Hematopoietic multipotent progenitor cell treated with erythropoietin and hydrocortisone succinate and interleukin-3 and kit ligand, for 8 days (in vitro differentiated cells): Measurements from ENCODE around the gene IFITM10.
A peak's percentile ranks its signal among the peaks of the same experiment; 100 is the strongest.

ENCODE experiments used
- DNase-seq: peaks from one replicate; pipeline ENCODE4 v3.0.0-alpha.2; 2015

IFITM10 gene

DNA sequence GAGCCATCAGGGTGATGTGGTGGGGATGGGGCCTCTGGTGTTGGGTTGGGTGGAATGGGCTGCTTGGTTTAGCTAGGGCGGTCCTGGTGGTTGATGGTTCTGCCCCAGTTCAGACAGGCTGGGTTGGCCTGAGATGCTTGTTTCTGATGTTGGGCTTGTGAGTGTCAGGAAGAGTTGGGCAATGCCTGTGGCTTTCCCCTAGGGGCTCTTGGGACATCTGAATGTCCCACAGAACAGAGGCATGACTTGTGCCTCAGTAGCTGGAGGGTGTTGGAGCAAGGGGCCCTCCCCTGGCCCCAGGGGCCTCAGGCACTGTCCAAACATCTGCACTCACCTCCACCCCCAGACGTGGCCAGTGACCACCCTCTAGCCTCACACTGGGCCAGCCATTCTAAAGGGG lies 27.3 kb upstream of the IFITM10 start:
- no peak for DNase-seq

DNA sequence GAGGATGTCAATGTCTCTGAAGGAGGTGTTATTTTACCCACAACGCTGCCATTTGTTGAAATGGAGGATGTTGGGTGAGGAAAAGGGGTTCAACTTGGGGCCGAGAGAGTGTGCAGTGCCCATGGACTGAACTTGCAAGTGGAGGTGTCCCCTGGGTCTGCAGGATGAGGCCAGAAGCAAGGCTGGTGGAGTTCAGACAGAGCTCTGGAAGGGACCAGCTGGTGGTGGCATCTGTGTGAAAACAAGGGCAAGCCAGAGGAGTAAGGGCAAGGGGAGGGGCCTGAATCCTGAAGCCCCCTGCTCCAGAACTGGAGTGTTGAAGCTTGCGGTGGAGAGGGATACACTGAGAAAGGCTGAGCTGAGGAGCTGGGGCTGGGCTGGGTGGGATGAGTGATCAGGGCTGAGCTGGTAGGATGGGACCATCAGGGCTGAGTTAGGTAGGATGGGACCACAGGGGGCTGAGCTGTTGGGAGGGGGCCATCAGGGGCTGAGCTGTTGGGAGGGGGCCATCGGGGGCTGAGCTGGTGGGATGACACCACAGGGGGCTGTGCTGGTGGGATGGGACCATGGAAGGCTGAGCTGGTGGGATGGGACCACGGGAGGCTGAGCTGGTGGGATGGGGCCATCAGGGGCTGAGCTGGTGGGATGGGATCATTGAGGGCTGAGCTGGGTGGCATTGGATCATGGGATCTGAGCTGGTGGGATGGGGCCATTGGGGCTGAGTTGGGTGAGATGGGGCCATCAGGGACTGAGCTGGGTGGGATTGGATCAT lies 26.7 kb upstream of the IFITM10 start:
- DNase-seq, result no peak

DNA sequence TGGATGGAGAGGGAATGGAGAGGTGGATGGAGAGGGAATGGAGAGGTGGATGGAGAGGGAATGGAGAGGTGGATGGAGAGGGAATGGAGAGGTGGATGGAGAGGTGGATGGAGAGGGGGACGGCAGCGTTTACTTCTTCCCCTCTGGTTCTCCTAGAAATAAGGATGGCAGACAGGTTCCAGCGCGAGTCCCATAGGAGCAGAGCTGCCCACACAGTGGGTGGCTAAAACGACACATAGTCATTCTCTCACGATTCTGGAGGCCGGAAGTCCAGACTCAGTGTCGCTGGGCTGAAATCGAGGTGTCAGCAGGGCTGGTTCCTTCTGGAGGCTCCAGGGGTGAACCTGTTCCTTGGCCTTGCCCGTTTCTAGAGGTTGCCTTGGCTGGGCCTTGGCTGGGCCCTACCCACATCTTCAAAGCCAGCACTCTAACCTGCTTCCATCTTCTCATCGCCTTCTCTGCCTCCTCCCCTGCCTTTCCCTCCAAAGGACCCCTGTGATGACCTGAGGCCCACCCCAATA lies 26.0 kb upstream of the IFITM10 start:
- DNase-seq, result no peak

DNA sequence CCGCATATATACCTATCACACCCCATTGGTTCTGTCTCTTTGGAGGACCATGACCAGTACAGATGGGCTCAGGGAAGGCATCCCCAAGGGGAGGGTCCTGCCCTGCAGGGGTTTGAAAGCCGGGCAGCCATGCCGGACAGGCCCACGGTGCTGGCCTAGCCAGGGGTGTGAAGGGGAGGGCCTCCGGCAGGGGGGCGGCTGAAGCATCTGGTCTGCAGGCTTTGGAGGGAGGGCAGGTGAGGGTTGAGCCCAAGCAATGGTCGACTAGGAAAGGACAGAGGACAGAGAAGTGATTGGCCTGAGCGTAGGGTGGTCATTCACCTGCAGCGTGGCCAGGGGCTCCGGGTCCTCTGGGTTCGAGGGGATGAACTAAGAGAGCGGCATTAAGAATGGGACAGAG lies 24.5 kb upstream of the IFITM10 start:
- DNase-seq, result no peak

DNA sequence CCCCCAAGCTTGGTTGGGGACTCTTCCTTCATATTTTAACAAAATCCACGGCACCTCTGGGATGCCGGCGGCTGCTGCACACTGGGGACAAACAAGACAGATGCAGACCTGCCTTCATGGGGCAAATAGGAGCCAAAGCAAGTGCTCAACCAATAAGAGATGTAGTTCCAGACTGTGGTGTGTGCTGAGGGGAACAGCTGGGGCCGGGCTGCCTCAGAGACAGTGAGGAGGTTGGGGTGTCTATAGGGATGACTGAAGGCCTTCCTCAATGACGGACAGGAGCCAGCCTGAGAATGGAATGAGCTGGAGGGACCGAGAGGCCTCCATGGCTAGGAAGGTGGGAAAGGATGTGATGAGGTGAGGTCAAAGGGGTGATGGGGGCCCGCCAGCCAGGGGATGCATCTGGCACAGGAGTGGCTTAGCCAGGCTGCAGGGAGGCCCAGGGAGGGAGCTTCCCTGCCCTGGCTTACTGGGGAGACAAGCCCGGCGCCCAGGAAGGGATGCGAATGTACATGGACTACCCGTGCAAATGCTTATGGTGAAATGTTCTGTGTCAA lies 23.7 kb upstream of the IFITM10 start:
- no peak for DNase-seq

DNA sequence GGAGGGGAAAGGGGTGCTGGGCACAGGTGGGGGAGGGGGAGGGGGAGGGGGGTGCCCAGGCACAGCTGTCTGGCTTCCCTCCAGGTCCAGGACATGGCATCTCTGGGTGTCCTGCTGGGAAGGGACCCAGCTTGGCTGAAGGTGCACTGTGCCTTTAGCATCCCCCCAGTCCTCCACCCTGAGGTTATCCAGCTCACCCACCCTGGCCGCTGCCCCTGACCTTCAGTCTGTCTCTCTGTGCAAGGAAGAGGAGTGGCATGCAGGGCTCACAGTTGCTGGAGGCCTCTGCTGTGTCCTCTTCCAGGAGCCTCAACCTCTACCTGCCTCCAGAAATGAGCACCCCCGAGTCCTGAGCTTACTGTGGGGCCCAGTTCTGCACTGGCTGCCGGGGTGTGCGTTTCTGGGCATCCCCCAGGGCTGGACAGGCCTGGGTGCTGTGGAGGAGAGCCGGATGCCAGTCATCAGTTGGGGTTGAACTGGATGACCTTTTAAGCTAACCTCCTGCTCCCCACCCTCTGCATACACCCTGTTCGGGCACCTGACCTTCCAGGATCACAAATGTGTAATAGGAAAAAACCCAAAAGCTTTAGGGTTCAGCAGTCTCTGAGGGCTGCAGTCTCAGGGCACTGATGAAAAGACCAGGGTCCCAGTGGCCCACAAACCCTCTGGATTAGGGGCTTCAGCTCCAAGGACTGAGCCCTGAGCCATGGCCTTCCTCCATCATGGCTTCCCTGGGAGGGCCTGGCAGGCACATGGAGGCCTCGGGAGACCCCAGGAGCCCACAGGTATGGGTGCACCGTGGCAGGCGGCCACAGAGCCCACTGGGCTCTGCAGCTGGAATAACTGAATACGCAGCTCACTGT lies 23.0 kb upstream of the IFITM10 start:
- no peak for DNase-seq

DNA sequence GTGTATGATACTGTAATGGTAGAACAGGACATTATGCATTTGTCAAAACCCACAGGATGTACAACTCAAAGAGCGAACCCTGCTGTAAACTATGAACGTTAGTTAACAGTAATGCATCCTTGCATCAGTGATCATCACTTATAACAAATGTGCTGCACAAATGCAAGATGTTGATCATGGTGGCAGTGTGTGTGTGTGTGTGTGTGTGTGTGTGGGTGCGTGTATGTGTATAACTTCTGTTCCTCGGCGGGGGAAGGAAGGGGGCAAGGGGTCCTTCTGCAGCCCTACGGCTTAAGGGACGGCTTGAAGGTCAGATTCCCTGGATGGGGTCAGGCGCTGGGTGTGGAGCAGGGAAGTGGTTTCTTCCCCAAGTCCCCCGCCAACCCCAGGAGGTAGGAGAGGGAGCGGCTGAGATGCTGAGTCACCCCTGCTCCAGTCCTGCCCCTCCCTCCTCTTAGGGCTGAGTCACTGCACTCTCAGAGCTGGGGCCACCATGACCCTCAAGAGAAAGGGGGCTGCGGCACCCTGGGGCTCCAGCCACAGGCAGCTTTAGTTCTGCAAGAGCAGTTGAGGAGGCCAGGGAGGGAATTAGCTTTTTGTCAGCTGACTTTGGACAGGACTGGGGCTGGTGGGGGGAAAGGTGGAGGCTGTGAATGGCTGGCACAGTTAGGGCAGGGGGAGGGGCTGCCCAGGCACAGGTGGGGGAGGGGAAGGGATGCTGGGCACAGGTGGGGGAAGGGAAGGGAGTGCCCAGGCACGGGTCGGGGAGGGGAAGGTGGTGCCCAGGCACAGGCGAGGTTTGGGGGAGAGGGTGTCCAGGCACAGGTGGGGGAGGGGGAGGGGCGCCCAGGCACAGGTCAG lies 22.1 kb upstream of the IFITM10 start:
- DNase-seq, result peak; percentile 87

DNA sequence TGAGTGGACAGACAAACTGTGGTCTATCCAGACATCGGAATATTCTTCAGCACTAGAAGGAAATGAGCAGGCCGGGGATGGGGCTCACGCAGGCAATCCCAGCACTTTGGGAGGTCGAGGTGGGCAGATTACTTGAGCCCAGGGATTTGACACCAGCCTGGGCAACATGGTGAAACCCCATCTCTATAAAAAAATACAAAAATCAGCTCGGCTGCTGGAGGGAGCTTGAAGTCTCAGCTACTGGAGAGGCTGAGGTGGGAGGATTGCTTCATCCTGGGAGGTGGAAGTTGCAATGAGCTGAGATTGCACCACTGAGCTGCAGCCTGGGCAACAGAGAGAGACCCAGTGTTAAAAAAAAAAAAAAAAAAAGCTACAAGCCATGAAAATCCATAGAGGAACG lies 21.3 kb upstream of the IFITM10 start:
- no peak for DNase-seq

DNA sequence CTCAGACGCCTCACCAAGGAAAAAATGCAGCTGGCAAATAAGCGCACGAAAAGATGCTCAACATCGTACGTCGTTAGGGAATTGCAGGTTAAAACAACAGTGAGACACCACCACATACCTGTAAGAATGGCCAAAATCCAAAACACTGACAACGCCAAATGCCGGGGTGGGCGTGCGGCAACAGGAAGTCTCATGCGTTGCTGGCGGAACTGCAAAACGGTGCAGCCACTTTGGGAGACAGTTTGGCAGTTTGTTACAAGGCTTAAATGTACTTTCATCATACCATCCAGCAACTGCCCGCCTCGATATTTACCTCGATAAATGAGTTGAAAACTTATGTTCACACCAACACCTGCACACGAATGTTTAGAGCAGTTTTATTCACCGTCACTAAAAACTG lies 20.9 kb upstream of the IFITM10 start:
- DNase-seq, result no peak

DNA sequence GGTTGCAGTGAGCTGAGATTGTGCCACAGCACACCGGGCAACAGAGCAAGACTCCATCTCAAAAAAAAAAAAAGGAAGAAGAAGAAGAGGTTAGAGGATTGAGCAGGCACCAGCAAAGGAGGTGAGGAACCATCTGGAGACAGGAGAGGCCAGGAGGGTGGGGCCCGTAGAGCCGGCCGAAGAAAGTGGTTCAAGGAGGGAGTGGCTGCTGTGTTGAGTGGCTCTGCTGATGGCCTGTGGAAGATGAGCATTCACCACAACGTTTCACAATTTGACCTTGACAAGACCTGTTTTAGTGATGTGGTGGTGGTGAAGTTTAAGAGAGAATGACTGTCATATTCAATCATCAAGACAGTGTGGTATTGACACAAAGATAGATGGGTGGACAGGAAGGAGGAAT lies 20.1 kb upstream of the IFITM10 start:
- no peak for DNase-seq

DNA sequence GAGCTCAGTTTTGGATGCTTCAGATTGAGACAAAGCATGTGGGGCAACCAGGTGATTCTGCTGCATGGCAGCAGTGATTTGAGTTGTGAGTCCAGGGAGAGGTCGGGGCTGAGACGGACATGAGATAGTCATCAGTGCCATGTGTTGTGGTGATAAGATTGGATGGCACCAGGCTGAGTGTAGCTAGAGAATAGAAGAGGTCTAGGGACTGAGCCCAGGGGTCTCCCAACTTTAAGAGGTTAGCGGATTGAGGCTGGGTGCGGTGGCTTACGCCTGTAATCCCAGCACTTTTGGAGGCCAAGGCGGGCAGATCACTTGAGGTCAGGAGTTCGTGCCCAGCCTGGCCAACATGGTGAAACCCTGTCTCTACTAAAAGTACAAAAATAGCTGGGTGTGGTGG lies 19.7 kb upstream of the IFITM10 start:
- no peak for DNase-seq

DNA sequence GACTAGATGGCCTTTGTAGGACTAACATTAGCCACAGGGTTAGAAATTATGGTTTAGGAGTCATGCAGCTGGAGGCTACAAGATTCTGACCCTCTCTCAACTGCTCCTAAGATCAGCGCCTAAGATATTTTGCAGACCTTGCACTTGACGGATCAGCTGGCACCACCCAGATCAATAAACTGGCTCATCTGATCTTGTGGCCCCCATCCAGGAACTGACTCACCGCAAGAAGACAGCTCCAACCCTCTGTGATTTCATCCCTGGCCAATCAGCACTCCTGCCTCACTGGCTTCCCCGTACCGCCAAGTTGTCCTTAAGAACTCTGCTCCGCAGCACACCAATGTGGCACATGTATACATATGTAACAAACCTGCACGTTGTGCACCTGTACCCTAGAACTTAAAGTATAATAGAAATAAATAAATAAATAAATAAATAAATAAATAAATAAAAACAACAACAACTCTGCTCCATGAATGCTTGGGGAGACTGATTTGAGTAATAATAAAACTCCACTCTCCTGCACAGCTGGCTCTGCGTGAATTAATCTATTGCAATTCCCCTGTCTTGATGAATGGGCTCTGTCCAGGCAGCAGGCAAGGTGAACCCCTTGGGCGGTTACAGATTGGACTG lies 19.0 kb upstream of the IFITM10 start:
- DNase-seq, result peak; percentile 33

DNA sequence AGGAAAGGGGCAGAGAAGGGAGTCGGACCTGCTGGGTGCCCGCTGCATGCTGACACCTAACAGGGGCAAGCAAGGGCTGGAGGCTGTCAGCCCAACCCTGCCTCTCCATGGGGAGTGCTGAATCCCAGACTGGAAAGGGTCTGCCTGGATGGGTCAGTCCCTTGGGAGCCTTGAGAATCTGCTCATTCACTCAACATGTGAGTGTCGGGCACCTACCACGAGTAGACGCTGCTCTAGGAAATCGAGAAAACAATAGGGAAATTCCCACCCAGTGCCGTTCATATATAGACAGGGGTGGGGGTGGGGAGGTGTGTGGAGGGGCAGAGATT lies 17.7 kb upstream of the IFITM10 start:
- DNase-seq, result no peak

DNA sequence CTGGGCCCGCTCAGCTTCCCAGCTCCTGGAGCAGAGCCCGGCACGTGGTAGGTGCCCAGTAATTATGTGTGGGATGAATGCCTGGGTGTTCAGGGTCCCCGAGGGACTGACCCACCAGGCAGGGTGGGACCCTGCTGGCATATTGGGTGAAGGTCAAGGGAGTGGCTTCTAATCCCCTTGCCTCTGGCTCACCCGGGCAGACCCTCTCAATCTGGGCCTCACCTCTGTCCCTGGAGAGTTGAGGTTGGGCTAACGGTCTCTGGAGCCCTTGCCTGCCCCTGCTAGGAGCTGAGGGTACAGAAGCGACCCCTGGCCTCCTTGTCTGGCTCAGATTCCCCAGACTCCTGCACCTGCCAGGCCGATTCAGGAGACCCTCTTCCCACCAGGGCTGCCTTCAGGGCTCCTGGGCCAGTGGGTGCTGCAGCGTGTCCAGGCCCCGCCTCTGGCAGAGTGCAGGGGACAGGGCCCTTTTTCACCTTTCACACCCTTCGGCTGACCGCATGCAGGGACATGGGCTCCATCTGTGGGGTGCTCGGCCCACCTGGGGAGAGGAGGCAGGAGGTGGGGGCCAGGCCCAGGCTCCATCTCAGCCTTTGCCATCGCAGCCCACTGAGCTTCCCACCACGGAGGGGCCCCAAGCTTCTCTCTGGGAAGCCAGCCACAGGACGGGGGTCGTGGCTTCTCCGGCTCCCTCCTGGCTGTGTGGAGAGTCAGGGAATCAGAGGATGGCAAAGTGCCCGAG lies 17.2 kb upstream of the IFITM10 start:
- no peak for DNase-seq

DNA sequence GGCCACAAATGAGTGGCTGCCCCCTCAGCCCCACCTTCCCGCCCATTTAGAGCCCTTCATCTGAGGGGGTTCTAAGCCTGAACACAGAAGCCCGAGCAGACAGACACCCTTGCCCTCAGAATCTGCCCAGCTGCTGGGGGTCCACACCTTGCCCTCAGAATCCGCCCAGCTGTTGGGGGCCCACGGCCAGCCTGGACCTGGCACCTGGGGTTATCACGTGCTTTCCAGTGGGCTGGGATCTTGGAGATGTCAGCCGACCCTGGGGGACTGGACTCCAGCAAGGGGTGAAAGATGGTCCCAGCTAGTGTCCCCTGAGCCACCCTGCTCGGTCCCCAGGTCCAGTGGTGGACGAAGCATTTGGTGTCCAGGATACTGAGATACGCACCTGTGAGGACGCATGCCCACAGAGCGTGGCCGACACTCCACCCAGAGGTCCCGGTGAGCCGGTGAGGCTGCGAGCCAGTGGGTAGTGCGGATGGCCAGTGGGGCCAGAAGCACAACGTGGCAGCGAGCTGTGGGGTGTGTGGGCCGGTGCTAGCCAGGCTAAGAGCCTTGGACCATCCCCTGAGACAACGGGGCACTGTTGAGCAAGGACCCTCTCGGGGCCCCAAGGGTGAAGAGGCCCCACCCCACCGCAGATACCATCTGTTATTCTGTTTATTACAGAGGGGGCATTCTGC lies 16.5 kb upstream of the IFITM10 start:
- DNase-seq, result no peak

DNA sequence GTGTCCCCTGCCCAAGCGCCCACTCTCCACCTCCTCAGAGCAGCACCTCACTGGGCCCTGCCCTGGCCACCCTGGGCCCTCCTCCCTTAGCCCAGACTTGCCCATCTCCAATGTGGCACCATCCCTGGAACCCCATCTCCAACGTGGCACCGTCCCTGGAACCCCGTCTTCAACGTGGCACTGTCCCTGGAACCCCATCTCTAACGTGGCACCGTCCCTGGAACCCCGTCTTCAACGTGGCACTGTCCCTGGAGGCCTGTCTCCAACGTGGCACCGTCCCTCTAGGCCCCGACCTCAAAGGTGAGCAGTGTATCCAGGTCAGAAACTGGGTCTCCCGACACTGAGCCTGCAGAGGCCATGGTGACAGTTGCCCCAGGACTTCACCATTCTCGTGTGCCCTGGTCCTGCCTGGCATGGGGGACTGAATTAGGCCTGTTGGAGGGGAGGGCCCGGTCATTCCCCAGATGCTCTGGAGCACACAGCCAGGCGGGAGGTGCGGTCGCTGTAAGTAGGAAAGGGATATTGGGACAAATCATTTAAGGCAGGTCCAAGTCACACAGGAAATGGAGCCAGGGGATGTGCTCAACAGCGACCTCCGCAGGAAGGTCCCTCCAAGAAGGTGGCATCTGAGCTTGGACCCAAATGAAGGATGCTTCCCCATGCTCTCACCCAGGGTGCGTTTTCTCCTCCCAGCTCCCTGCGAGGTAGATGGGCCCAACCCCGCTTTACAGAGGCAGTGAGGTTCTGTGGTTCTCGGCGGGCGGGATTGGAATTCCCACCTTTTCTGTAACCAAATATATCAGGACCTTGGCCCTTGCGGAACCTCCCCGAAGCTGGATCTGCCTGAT lies 15.7 kb upstream of the IFITM10 start:
- DNase-seq, result peak; percentile 28

DNA sequence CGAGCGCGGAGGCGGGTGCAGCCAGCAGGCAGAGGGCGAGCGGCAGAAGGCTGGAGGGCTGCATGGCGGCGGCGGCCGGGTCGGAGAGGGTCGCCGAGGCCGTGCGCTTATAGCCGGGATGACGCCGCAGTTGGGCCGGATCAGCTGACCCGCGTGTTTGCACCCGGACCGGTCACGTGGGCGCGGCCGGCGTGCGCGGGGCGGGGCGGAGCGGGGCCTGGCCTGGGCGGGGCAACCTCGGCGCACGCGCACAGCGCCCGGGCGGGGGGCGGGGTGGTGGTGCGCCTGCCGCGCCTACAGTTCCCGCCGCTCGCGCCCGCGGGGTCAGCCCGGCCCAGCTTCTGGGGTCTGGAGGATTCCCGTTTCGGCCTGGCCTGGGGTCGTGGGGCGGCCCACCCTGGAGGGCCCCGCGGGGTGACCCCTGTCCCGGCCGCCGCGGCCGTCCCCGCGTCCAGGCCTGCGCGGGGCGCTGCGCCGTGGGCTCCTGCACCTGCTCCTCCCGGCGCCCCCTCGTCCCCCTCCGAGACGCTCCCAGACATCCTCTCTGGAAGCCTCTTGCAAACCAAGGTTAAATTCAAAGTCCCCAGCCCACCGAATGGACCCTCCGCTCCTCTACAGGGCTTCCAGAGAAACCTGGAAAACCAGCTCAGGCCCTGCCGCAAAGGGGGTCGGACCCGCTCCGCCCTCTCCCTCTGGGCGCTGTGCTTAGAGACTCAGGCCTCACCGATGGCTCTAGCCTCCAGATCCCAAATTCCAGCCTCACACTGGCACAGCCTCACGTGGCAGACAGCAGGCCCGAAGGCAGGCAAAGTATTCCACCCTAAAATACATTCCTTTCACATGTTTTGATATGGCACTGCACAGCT lies 13.6 kb upstream of the IFITM10 start, which contains the start of gene CTSD:
Gene CTSD (minus strand): TSS at position 132 of the 866 bp plus-strand sequence. CDS start 68 bp downstream, at position 64.
- peak; percentile 78 for DNase-seq

DNA sequence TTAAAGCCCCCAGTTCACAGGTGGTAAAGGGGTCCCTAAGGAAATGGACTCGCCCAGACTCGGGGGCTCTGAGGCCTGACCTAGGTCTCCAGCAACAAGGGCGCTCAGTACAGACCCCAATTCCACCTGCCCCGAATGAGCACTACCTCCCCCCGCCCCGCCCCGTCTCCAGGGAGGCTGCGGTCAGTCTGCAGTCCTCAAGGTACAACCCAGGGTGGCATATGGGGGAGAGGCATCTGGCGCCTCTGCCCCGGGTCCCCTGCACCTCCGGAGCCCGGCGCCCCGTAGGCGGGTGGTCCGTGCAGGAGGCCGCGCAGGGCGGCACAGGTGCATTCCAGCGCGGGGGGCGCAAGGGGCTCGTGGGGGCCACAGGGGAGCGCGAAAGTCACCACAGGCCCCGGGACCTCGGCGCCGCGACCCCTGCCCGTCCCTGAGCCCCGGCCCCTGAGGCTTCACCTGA lies 13.0 kb upstream of the IFITM10 start:
- DNase-seq, result no peak
